ENCODE data around the gene CMTR1.

The CMTR1 gene

GRCh38 chr6:37502703-37503291 lies 69.8 kb downstream of the CMTR1 start:
- DNase-seq, result no peak
- in situ Hi-C loops (cut with MboI; ENCODE audit: low pct_unique_long_range_greater_than_20kb, low sequenced_read_pairs), result no loop called here

GRCh38 chr6:37503309-37503965 lies 70.4 kb downstream of the CMTR1 start:
- in situ Hi-C loops (cut with MboI; ENCODE audit: low pct_unique_long_range_greater_than_20kb, low sequenced_read_pairs), result no loop called here

GRCh38 chr6:37504024-37504423 lies 71.0 kb downstream of the CMTR1 start:
- in situ Hi-C loops (cut with MboI; ENCODE audit: low pct_unique_long_range_greater_than_20kb, low sequenced_read_pairs), result no loop called here
- no peak for DNase-seq

More at GRCh38 chr6:37503309-37503965, 70.4 kb downstream of the CMTR1 start:
- DNase-seq, result no peak

GRCh38 chr6:37506479-37506878 lies 73.5 kb downstream of the CMTR1 start:
- in situ Hi-C loops (cut with MboI; ENCODE audit: low pct_unique_long_range_greater_than_20kb, low sequenced_read_pairs), result no loop called here
- DNase-seq, result no peak

GRCh38 chr6:37507077-37507476 lies 74.1 kb downstream of the CMTR1 start:
- in situ Hi-C loops (cut with MboI; ENCODE audit: low pct_unique_long_range_greater_than_20kb, low sequenced_read_pairs), result no loop called here
- DNase-seq, result no peak

- in situ Hi-C loops (cut with MboI; ENCODE audit: low pct_unique_long_range_greater_than_20kb, low sequenced_read_pairs), result no loop called here
Observed at GRCh38 chr6:37507690-37508421, 74.8 kb downstream of the CMTR1 start.

GRCh38 chr6:37511201-37511600 lies 78.2 kb downstream of the CMTR1 start:
- in situ Hi-C loops (cut with MboI; ENCODE audit: low pct_unique_long_range_greater_than_20kb, low sequenced_read_pairs), result no loop called here
- no peak for DNase-seq

More at GRCh38 chr6:37507690-37508421, 74.8 kb downstream of the CMTR1 start:
- DNase-seq, result no peak

GRCh38 chr6:37511910-37512399 lies 78.9 kb downstream of the CMTR1 start:
- DNase-seq, result no peak
- in situ Hi-C loops (cut with MboI; ENCODE audit: low pct_unique_long_range_greater_than_20kb, low sequenced_read_pairs), result no loop called here

- DNase-seq, result no peak
- in situ Hi-C loops (cut with MboI; ENCODE audit: low pct_unique_long_range_greater_than_20kb, low sequenced_read_pairs), result no loop called here
Observed at GRCh38 chr6:37512400-37513011, 79.5 kb downstream of the CMTR1 start.

GRCh38 chr6:37513155-37513554 lies 80.1 kb downstream of the CMTR1 start:
- in situ Hi-C loops (cut with MboI; ENCODE audit: low pct_unique_long_range_greater_than_20kb, low sequenced_read_pairs), result no loop called here
- DNase-seq, result no peak

GRCh38 chr6:37513576-37513975 lies 80.6 kb downstream of the CMTR1 start:
- in situ Hi-C loops (cut with MboI; ENCODE audit: low pct_unique_long_range_greater_than_20kb, low sequenced_read_pairs), result no loop called here
- DNase-seq, result no peak

- no peak for DNase-seq
- in situ Hi-C loops (cut with MboI; ENCODE audit: low pct_unique_long_range_greater_than_20kb, low sequenced_read_pairs), result no loop called here
Observed at GRCh38 chr6:37514321-37514771, 81.3 kb downstream of the CMTR1 start.

GRCh38 chr6:37514837-37515236 lies 81.8 kb downstream of the CMTR1 start:
- in situ Hi-C loops (cut with MboI; ENCODE audit: low pct_unique_long_range_greater_than_20kb, low sequenced_read_pairs), result no loop called here

GRCh38 chr6:37515712-37516075 lies 82.7 kb downstream of the CMTR1 start:
- in situ Hi-C loops (cut with MboI; ENCODE audit: low pct_unique_long_range_greater_than_20kb, low sequenced_read_pairs), result no loop called here
- DNase-seq, result no peak

More at GRCh38 chr6:37514837-37515236, 81.8 kb downstream of the CMTR1 start:
- DNase-seq, result no peak

GRCh38 chr6:37516076-37516919 lies 83.3 kb downstream of the CMTR1 start:
- DNase-seq, result no peak
- in situ Hi-C loops (cut with MboI; ENCODE audit: low pct_unique_long_range_greater_than_20kb, low sequenced_read_pairs), result no loop called here

- in situ Hi-C loops (cut with MboI; ENCODE audit: low pct_unique_long_range_greater_than_20kb, low sequenced_read_pairs), result no loop called here
- no peak for DNase-seq
Observed at GRCh38 chr6:37516920-37517405, 83.9 kb downstream of the CMTR1 start.

GRCh38 chr6:37517411-37517812 lies 84.4 kb downstream of the CMTR1 start:
- in situ Hi-C loops (cut with MboI; ENCODE audit: low pct_unique_long_range_greater_than_20kb, low sequenced_read_pairs), result no loop called here
- no peak for DNase-seq

- in situ Hi-C loops (cut with MboI; ENCODE audit: low pct_unique_long_range_greater_than_20kb, low sequenced_read_pairs), result no loop called here
- no peak for DNase-seq
Observed at GRCh38 chr6:37518116-37518515, 85.1 kb downstream of the CMTR1 start.

- in situ Hi-C loops (cut with MboI; ENCODE audit: low pct_unique_long_range_greater_than_20kb, low sequenced_read_pairs), result no loop called here
- DNase-seq, result no peak
Observed at GRCh38 chr6:37519461-37519860, 86.4 kb downstream of the CMTR1 start.

Data from KBM-7 (cell line).